DND-41 (cell line): ENCODE results near the gene TUBA1C.
A peak's percentile ranks its signal among the peaks of the same experiment; 100 is the strongest.

Experiments
- ATAC-seq: fragments of 200-7000 bp; cut with Tn5 transposase; 3 replicates; pipeline ENCODE4 v1.9.1; 2021; ENCODE audit warnings: low read depth; ENCODE audit not compliant: insufficient read depth
- DNase-seq: peaks from one replicate; pipeline ENCODE4 v3.0.0-alpha.2; 2020
- H2AFZ ChIP-seq: 2 replicates; pipeline ENCODE4 v1.6.0; 2012; ENCODE audit warnings: low read depth, low read length
- H3K27ac ChIP-seq: 2 replicates; pipeline ENCODE4 v1.5.1; 2012; ENCODE audit warnings: low read length, inconsistent platforms
- H3K27me3 ChIP-seq: fragments of 200-600 bp; sonication (generic); 2 replicates; pipeline ENCODE4 v1.6.0; 2012; ENCODE audit warnings: low read length, mild to moderate bottlenecking, inconsistent platforms; ENCODE audit not compliant: insufficient read depth, poor library complexity
- H3K36me3 ChIP-seq: 2 replicates; pipeline ENCODE4 v1.5.1; 2012; ENCODE audit warnings: low read length, inconsistent platforms; ENCODE audit not compliant: insufficient read depth
- H3K4me1 ChIP-seq: 2 replicates; pipeline ENCODE4 v1.5.1; 2012; ENCODE audit warnings: mild to moderate bottlenecking, low read length; ENCODE audit not compliant: insufficient read depth
- H3K4me2 ChIP-seq: 2 replicates; pipeline ENCODE4 v1.6.0; 2012; ENCODE audit warnings: mild to moderate bottlenecking, moderate library complexity, low read length, inconsistent platforms; ENCODE audit not compliant: insufficient read depth
- H3K4me3 ChIP-seq, 2 experiments: fragments of 200-600 bp in 1 of 2; shearing (Covaris generic) in 1 of 2; 2 replicates each; pipeline ENCODE4 v1.5.1; 2012 to 2016; ENCODE audit warnings: inconsistent platforms in 2 of 2, low read length in 2 of 2, mild to moderate bottlenecking in 2 of 2, low read depth in 1 of 2, moderate library complexity in 1 of 2
- H3K79me2 ChIP-seq: 2 replicates; pipeline ENCODE4 v1.6.0; 2012; ENCODE audit warnings: low read length, inconsistent platforms; ENCODE audit not compliant: insufficient read depth
- H3K9ac ChIP-seq: 2 replicates; pipeline ENCODE4 v1.6.0; 2012; ENCODE audit warnings: low read depth, mild to moderate bottlenecking, inconsistent platforms, low read length, moderate library complexity
- H3K9me3 ChIP-seq: 2 replicates; pipeline ENCODE4 v1.5.1; 2012; ENCODE audit warnings: low read length, moderate library complexity, mild to moderate bottlenecking, inconsistent platforms; ENCODE audit not compliant: insufficient read depth, severe bottlenecking
- H4K20me1 ChIP-seq: 2 replicates; pipeline ENCODE4 v1.6.0; 2012; ENCODE audit warnings: low read length; ENCODE audit not compliant: insufficient read depth
- EZH2 ChIP-seq: IDR thresholded peaks from 3 replicates; pipeline ENCODE4 v1.6.1; 2012; ENCODE audit warnings: borderline replicate concordance, low read depth, mild to moderate bottlenecking, moderate library complexity, low read length, inconsistent platforms; ENCODE audit not compliant: severe bottlenecking
- TF ChIP-seq, protein P1 (sequence below): IDR thresholded peaks from 2 replicates; pipeline ENCODE4 v1.5.1; 2012; ENCODE audit warnings: borderline replicate concordance, low read length, moderate library complexity, mild to moderate bottlenecking; ENCODE audit not compliant: poor library complexity, severe bottlenecking; ENCODE audit errors: extremely low read depth

TUBA1C gene

DNA sequence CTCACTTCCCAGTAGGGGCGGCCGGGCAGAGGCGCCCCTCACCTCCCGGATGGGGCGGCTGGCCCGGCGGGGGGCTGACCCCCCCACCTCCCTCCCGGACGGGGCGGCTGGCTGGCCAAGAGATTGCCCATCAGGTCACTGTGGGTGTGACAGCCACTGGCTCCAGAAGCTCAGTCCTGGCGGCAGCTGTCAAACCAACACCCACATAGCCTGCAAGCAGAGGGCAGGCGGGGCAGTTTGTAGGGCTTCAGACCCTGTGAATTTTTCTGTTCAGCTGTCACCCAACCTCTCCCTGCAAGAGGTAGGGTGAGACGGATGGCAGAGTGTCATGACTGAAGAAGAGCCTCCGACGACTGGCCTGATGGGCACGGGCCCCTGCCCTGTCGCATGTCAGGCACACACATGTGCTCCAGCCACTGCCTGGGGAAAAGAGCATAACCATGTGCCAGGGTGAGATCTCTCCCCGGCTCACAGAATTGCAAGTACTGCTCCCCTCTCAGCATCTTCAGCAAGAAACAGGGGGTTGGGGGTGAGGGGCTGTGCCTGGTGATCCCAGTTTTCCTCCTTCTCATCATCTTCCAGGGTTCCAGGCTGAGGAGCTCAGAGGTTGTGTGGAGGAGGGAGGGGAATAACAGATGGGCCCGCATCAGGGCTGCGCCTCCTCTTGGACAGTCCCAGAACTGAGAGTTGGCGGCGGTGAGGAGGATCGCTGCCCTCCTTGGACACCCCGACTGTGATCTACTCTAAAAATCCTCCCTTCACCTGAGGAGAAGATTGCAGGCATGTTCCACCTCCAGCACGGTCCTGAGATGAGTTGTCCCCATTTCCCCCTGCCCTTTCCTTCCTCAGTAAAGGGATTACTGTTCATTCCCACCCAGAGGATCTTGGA lies 18.9 kb downstream of the TUBA1C start:
- H3K27ac ChIP-seq, result no peak overlapping the region
- H2AFZ ChIP-seq, result no peak overlapping the region
- peaks cover 3% of the 10 kb centered on the region; the same call in 1 of the 2 replicates for H3K4me1 ChIP-seq
- H3K27me3 ChIP-seq, result peaks cover 19% of the 10 kb centered on the region
- H3K4me2 ChIP-seq, result no peak overlapping the region
- no peaks in the 10 kb centered on the region for H3K36me3 ChIP-seq
- DNase-seq (no peak), ATAC-seq (no peak)
- H3K9ac ChIP-seq, result no peak overlapping the region
- H3K4me3 ChIP-seq, result no peak overlapping the region
- no peaks in the 10 kb centered on the region for H3K9me3 ChIP-seq
- H3K79me2 ChIP-seq, result no peaks in the 10 kb centered on the region
- TF ChIP-seq, protein P1, sequence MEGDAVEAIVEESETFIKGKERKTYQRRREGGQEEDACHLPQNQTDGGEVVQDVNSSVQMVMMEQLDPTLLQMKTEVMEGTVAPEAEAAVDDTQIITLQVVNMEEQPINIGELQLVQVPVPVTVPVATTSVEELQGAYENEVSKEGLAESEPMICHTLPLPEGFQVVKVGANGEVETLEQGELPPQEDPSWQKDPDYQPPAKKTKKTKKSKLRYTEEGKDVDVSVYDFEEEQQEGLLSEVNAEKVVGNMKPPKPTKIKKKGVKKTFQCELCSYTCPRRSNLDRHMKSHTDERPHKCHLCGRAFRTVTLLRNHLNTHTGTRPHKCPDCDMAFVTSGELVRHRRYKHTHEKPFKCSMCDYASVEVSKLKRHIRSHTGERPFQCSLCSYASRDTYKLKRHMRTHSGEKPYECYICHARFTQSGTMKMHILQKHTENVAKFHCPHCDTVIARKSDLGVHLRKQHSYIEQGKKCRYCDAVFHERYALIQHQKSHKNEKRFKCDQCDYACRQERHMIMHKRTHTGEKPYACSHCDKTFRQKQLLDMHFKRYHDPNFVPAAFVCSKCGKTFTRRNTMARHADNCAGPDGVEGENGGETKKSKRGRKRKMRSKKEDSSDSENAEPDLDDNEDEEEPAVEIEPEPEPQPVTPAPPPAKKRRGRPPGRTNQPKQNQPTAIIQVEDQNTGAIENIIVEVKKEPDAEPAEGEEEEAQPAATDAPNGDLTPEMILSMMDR, result peak; percentile 24
- TF ChIP-seq EZH2, result no peak
- H4K20me1 ChIP-seq, result no peaks in the 10 kb centered on the region

DNA sequence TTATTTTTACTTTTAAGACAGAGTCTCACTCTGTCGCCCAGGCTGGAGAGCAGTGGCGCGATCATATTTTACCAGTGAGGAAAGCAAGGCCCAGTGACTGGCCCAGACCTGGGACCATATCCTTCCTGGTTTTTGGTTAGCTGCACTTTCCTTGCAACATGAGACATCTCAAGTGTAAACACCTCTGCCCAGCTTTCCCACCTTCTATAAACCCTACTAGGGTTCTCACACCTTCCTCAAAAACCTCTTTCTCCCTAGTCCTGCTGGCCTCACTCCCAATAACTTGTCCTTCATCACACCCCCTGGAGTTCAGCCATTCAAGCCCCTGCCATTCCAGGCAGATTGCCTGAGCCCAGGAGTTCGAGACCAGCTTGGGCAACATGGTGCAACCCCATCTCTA lies 19.8 kb downstream of the TUBA1C start:
- Histone ChIP-seq H3K4me3 (no peak overlapping the region), H3K27ac (no peak overlapping the region), H3K9ac (no peak overlapping the region), H3K9me3 (no peaks in the 10 kb centered on the region), H3K27me3 (peaks cover 19% of the 10 kb centered on the region), H3K36me3 (no peaks in the 10 kb centered on the region), H4K20me1 (no peaks in the 10 kb centered on the region), H3K4me1 (peaks cover 3% of the 10 kb centered on the region; the same call in 1 of the 2 replicates), H3K79me2 (no peaks in the 10 kb centered on the region), H3K4me2 (no peak overlapping the region), H2AFZ (no peak overlapping the region)
- no peak for TF ChIP-seq EZH2
- TF ChIP-seq, protein P1, result no peak
- DNase-seq, result no peak
- ATAC-seq, result no peak

DNA sequence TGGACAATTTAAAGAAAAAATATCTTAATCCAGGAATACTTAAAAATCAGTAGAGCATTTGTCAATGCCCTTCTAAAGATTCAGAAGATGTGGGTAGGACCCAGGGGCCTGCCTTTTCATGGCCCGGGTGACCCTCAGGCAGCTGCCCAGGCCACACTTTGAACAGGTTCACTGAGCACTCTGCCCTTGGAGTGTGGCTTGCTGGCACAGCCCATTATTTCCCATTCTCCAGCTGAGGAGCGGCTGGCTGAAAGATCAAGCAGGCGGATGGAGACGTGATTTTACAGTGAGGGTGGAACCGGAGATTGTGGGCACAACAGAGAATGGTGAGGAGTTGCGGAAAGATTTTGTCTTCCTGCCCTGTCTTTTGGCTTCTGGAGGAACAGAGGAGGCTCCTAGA lies 23.0 kb downstream of the TUBA1C start:
- no peak overlapping the region for H3K4me3 ChIP-seq
- no peak overlapping the region for H2AFZ ChIP-seq
- no peaks in the 10 kb centered on the region for H3K79me2 ChIP-seq
- H3K36me3 ChIP-seq, result no peaks in the 10 kb centered on the region
- H3K27me3 ChIP-seq, result peaks cover 15% of the 10 kb centered on the region
- H3K27ac ChIP-seq, result no peak overlapping the region
- no peak for DNase-seq
- TF ChIP-seq, protein P1, result no peak
- no peak for TF ChIP-seq EZH2
- H3K9ac ChIP-seq, result no peak overlapping the region
- no peaks in the 10 kb centered on the region for H3K9me3 ChIP-seq
- no peak overlapping the region for H3K4me2 ChIP-seq
- ATAC-seq, result no peak
- H4K20me1 ChIP-seq, result no peaks in the 10 kb centered on the region
- H3K4me1 ChIP-seq, result peaks cover 3% of the 10 kb centered on the region; the same call in 1 of the 2 replicates
